ENCODE measurements around the gene DEGS2.

GRCh38 chr14:100128688-100129087 lies 30.8 kb downstream of the DEGS2 start:
- no peak for TF ChIP-seq POLR2A (IDR thresholded peaks at IDR 0.05)
- TF ChIP-seq, protein P1, sequence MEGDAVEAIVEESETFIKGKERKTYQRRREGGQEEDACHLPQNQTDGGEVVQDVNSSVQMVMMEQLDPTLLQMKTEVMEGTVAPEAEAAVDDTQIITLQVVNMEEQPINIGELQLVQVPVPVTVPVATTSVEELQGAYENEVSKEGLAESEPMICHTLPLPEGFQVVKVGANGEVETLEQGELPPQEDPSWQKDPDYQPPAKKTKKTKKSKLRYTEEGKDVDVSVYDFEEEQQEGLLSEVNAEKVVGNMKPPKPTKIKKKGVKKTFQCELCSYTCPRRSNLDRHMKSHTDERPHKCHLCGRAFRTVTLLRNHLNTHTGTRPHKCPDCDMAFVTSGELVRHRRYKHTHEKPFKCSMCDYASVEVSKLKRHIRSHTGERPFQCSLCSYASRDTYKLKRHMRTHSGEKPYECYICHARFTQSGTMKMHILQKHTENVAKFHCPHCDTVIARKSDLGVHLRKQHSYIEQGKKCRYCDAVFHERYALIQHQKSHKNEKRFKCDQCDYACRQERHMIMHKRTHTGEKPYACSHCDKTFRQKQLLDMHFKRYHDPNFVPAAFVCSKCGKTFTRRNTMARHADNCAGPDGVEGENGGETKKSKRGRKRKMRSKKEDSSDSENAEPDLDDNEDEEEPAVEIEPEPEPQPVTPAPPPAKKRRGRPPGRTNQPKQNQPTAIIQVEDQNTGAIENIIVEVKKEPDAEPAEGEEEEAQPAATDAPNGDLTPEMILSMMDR (IDR thresholded peaks at IDR 0.05), result no peak

Measured in testis (tissue), 2 donors.